Liver (tissue), 2 donors: ENCODE data around the gene PPP6R2.

Experiments used
- CTCF ChIP-seq: fragments of 150-350 bp; IDR thresholded peaks from 2 replicates; pipeline ENCODE4 v1.5.1; 2017; ENCODE audit warnings: improper control_type of control experiment, low read depth, low read length; ENCODE audit not compliant: missing input control
- REST ChIP-seq: IDR thresholded peaks from 2 replicates; pipeline ENCODE4 v1.6.1; 2016; ENCODE audit warnings: antibody characterized with exemption, mild to moderate bottlenecking
- donor health status: healthy.

GRCh38 chr22:50438305-50439275, 95.5 kb downstream of the PPP6R2 start:
- no peak for TF ChIP-seq CTCF
- no peak for TF ChIP-seq REST
